A549 (cell line): ENCODE measurements around the gene C5orf63. TPM values are rescaled to one million over a fixed set of nuclear protein-coding genes. Genes with fewer than 3 reads are reported as not detected.
"Not testable (repeated sequence)": the region's sequence is repeated elsewhere in the genome, so short reads cannot be mapped to it uniquely, and the experiment has no call there.

Experiments used
- ATAC-seq, 2 experiments: fragments of 200-7000 bp in 1 of 2; fragments of >200 bp in 1 of 2; cut with Nextera tagmentation in 1 of 2; cut with Tn5 transposase in 1 of 2; 3 replicates each; pipeline versions ENCODE4 v1.8.0 to v1.9.1; 2018 to 2020; ENCODE audit warnings: mild to moderate bottlenecking in 1 of 2, moderate library complexity in 1 of 2
- CTCF ChIA-PET: fragments of 300-600 bp; sonication (Branson Sonifier 250); formaldehyde crosslinking; extraction: SDS; loops from one replicate; lab custom pipeline; 2021; ENCODE audit warnings: antibody characterized with exemption, inconsistent platforms; lab: Yijun Ruan, JAX
- POLR2A ChIA-PET: fragments of 350-600 bp; formaldehyde crosslinking; extraction: SDS; loops from one replicate; lab custom pipeline; 2021; ENCODE audit warnings: antibody characterized with exemption, inconsistent platforms; lab: Yijun Ruan, JAX
- DNase-seq, 2 experiments: peaks; one replicate each; pipeline versions ENCODE4 v3.0.0 to v3.0.0-alpha.2; 2011 to 2016; ENCODE audit warnings: low read depth in 1 of 2, low spot score in 1 of 2
- FAIRE-seq: peaks from 2 replicates; lab custom pipeline; 2011; peaks lifted over from hg19 to GRCh38; lab: Jason Lieb, UNC
- H3K27ac ChIP-seq, 2 experiments: fragments of >200 bp; sonication (Bioruptor Twin); formaldehyde crosslinking; 3 replicates each; pipeline ENCODE4 v1.5.1; 2016 to 2017
- H3K4me1 ChIP-seq: fragments of >200 bp; sonication (Bioruptor Twin); formaldehyde crosslinking; 3 replicates; pipeline ENCODE4 v1.6.1; 2016
- H3K4me2 ChIP-seq: fragments of >200 bp; sonication (Bioruptor Twin); formaldehyde crosslinking; 3 replicates; pipeline ENCODE4 v1.6.1; 2016
- H3K4me3 ChIP-seq: fragments of >200 bp; sonication (Bioruptor Twin); formaldehyde crosslinking; 3 replicates; pipeline ENCODE4 v1.5.1; 2016
- H3K9me3 ChIP-seq: fragments of >200 bp; sonication (Bioruptor Twin); formaldehyde crosslinking; 3 replicates; pipeline ENCODE4 v1.6.1; 2016
- ATOH8 ChIP-seq: fragments of 250-450 bp; sonication (Bioruptor Pico); IDR thresholded peaks from 2 replicates; pipeline ENCODE4 v1.5.0; 2020; ENCODE audit warnings: low read depth, mild to moderate bottlenecking, moderate library complexity
- CEBPB ChIP-seq, 2 experiments: fragments of >200 bp in 1 of 2; sonication (Bioruptor Twin) in 1 of 2; formaldehyde crosslinking in 1 of 2; IDR thresholded peaks; 2 replicates each; pipeline ENCODE4 v1.6.1; 2012 to 2016
- CTCF ChIP-seq: fragments of >200 bp; sonication (Bioruptor Twin); formaldehyde crosslinking; IDR thresholded peaks from 3 replicates; pipeline ENCODE4 v1.5.1; 2016
- FOXS1 ChIP-seq: fragments of 250-450 bp; sonication (Bioruptor Pico); IDR thresholded peaks from 2 replicates; pipeline ENCODE4 v1.5.0; 2020; ENCODE audit warnings: mild to moderate bottlenecking, moderate library complexity
- HDAC2 ChIP-seq: fragments of 200-600 bp; sonication (generic); IDR thresholded peaks from 2 replicates; pipeline ENCODE4 v1.6.1; 2016
- KDM5A ChIP-seq: fragments of 200-600 bp; sonication (generic); IDR thresholded peaks from 2 replicates; pipeline ENCODE4 v1.6.1; 2016; ENCODE audit warnings: antibody characterized with exemption, mild to moderate bottlenecking
- MAFK ChIP-seq: fragments of 450-650 bp; IDR thresholded peaks from 2 replicates; pipeline ENCODE4 v1.6.1; 2014; ENCODE audit not compliant: partially characterized antibody
- MAX ChIP-seq: IDR thresholded peaks from 2 replicates; pipeline ENCODE4 v1.6.1; 2012
- POLR2A ChIP-seq: IDR thresholded peaks from 2 replicates; pipeline ENCODE4 v1.6.1; 2012; ENCODE audit warnings: mild to moderate bottlenecking, low read length
- REST ChIP-seq: fragments of 200-600 bp; sonication (generic); IDR thresholded peaks from 2 replicates; pipeline ENCODE4 v1.6.1; 2016; ENCODE audit warnings: antibody characterized with exemption, mild to moderate bottlenecking, moderate library complexity
- RFX5 ChIP-seq: fragments of 450-650 bp; IDR thresholded peaks from 2 replicates; pipeline ENCODE4 v1.7.1; 2014; ENCODE audit warnings: antibody characterized with exemption, mild to moderate bottlenecking, moderate library complexity
- ZC3H11A ChIP-seq: fragments of 450-650 bp; IDR thresholded peaks from 2 replicates; pipeline ENCODE4 v1.6.1; 2014; ENCODE audit warnings: antibody characterized with exemption, mild to moderate bottlenecking
- WGBS: methylation state at CpG from one replicate; pipeline ENCODE4 v1.1.6; 2017; ENCODE audit errors: missing lambda C conversion rate; 5-methylcytosine and 5-hydroxymethylcytosine counted together
- polyA plus RNA-seq, 4 experiments: library from polyadenylated mRNA; depleted of rRNA in 3 of 4; stranded (reverse); fragments of >200 nt; fragmentation: RNase III in 1 of 4; extraction: RNeasy Plus Mini Kit Qiagen cat#74134 plus additional on column Dnase treatment in 1 of 4; gene quantifications; 2 replicates in 3 of 4; 3 replicates in 1 of 4; pipeline ENCODE4 v1.2.3, GENCODE V29; 2011 to 2017

C5orf63 gene
- polyA plus RNA-seq, 2 of the 4 experiments (the other 2 are of a cell fraction), result 4.1 to 10.9 TPM

GRCh38 chr5:127010362-127010761, 62.9 kb downstream of the C5orf63 start:
- H3K4me1 ChIP-seq, result no peaks in the 10 kb centered on the region
- TF ChIP-seq REST (no peak), ATOH8 (CRISPR knock-in tag) (no peak), FOXS1 (CRISPR knock-in tag) (no peak), RFX5 (no peak), KDM5A (no peak)
- POLR2A ChIA-PET, result no interaction called here
- H3K4me2 ChIP-seq, result no peak overlapping the region
- H3K4me3 ChIP-seq, result no peak overlapping the region
- CTCF ChIA-PET, result no interaction called here
- DNase-seq (no peak), FAIRE-seq (no peak), ATAC-seq (no peak)
- WGBS, result 41% methylated on average over 2 of the region's 2 CpGs
- H3K27ac ChIP-seq, result no peak overlapping the region
- no peaks in the 10 kb centered on the region for H3K9me3 ChIP-seq

- Histone ChIP-seq H3K4me2 (no peak overlapping the region), H3K27ac (no peak overlapping the region), H3K9me3 (no peaks in the 10 kb centered on the region), H3K4me3 (no peak overlapping the region), H3K4me1 (no peaks in the 10 kb centered on the region)
- no peak for TF ChIP-seq MAX
- CTCF ChIA-PET, result no interaction called here
- WGBS, result 33% methylated on average over 1 of the region's 1 CpG
- no peak for FAIRE-seq
- no peak for ATAC-seq
- DNase-seq, result no peak
- POLR2A ChIA-PET, result no interaction called here
Measured at GRCh38 chr5:127009784-127010183, 63.5 kb downstream of the C5orf63 start.

GRCh38 chr5:127008300-127008975, 64.9 kb downstream of the C5orf63 start:
- H3K27ac ChIP-seq, result no peak overlapping the region
- H3K4me1 ChIP-seq, result no peaks in the 10 kb centered on the region
- ATAC-seq (no peak), FAIRE-seq (no peak), DNase-seq (no peak)
- CTCF ChIA-PET, result no interaction called here
- H3K4me3 ChIP-seq, result no peak overlapping the region
- no peaks in the 10 kb centered on the region for H3K9me3 ChIP-seq
- TF ChIP-seq ZC3H11A (peak; percentile 39), HDAC2 (no peak)
- TF ChIP-seq, all 56 proteins: peak for 1
- WGBS, result 46% methylated on average over 6 of the region's 6 CpGs
- H3K4me2 ChIP-seq, result no peak overlapping the region
- POLR2A ChIA-PET, result no interaction called here

- DNase-seq, result no peak
- no peak overlapping the region for H3K27ac ChIP-seq
- H3K4me3 ChIP-seq, result no peak overlapping the region
- H3K4me2 ChIP-seq, result no peak overlapping the region
- no peak for FAIRE-seq
- ChIA-PET POLR2A (no interaction called here), CTCF (no interaction called here)
- WGBS, result 7% methylated on average over 1 of the region's 1 CpG
- H3K9me3 ChIP-seq, result no peaks in the 10 kb centered on the region
- peak; percentile 10 for TF ChIP-seq MAFK
- TF ChIP-seq CEBPB (IDR thresholded peaks at IDR 0.05), result no peak
- no peaks in the 10 kb centered on the region for H3K4me1 ChIP-seq
- ATAC-seq, result no peak
Measured at GRCh38 chr5:127007522-127007921, 65.8 kb downstream of the C5orf63 start.

- 79% methylated on average over 5 of the region's 5 CpGs for WGBS
- no peaks in the 10 kb centered on the region for H3K9me3 ChIP-seq
- CTCF ChIA-PET, result interaction anchor here (1.6 kb wide), 1 partner anchor 24 kb away, joined by 4 read pairs; no protein-coding TSS in a partner anchor
- no peak overlapping the region for H3K4me2 ChIP-seq
- TF ChIP-seq CTCF (no peak), POLR2A (no peak)
- no peaks in the 10 kb centered on the region for H3K4me1 ChIP-seq
- ATAC-seq, result no peak
- H3K4me3 ChIP-seq, result no peak overlapping the region
- POLR2A ChIA-PET, result no interaction called here
- no peak for FAIRE-seq
- H3K27ac ChIP-seq, result no peak overlapping the region
- no peak for DNase-seq
Measured at GRCh38 chr5:127006744-127007143, 66.6 kb downstream of the C5orf63 start.

- 70% methylated on average over 3 of the region's 3 CpGs for WGBS
- H3K9me3 ChIP-seq, FAIRE-seq: not testable (repeated sequence)
Measured at GRCh38 chr5:127005282-127005681, 68.0 kb downstream of the C5orf63 start.

More at GRCh38 chr5:127005282-127005681, 68.0 kb downstream of the C5orf63 start:
- H3K4me1 ChIP-seq, DNase-seq, H3K4me2 ChIP-seq, ATAC-seq, H3K27ac ChIP-seq, H3K4me3 ChIP-seq, POLR2A ChIA-PET: not testable (repeated sequence)
- CTCF ChIA-PET, result interaction anchor here (1.6 kb wide), 1 partner anchor 26 kb away, joined by 4 read pairs; no protein-coding TSS in a partner anchor
